ENCODE measurements around the gene TMEM256. TPM values are rescaled to one million over a fixed set of nuclear protein-coding genes. Genes with fewer than 3 reads are reported as not detected.

Gene TMEM256
- total and polyA plus RNA-seq, 2 of the 8 experiments (the other 6 are each of a cell fraction or from before 2014, with no cell fraction given): 97.0 to 350 TPM

GRCh38 chr17:7427549-7427948 is 23.7 kb upstream of the TMEM256 start:
- H2BK12ac ChIP-seq (ENCODE audit: low read depth, low read length): peak overlapping the region; percentile 6; the same call in 1 of the 2 replicates
- H3K9me3 ChIP-seq (ENCODE audit: insufficient read depth in 2 of 2, low read depth in 1 of 2, low read length in 1 of 2): no peaks in the 10 kb centered on the region
- H4K20me1 ChIP-seq (replicated peaks in 1 of 2; ENCODE audit: control insufficient read depth in 1 of 2, insufficient read depth in 2 of 2, low read length in 2 of 2): peaks cover 0 to 3% of the 10 kb centered on the region in 2 experiments
- no peak overlapping the region for H3K4me2 ChIP-seq (ENCODE audit: insufficient read depth in 1 of 2, low read depth in 2 of 2, low read length in 2 of 2)
- WGBS, 2 experiments (ENCODE audit: extremely low coverage in 1 of 2, insufficient coverage in 1 of 2, insufficient read length in 1 of 2, insufficient replicate concordance in 2 of 2, low coverage in 1 of 2, low lambda C conversion rate in 2 of 2, missing lambda C conversion rate in 1 of 2): 91% methylated on average over 7 of the region's 7 CpGs; no CpG with 5 or more reads in 1 of the 2 experiments
- no peak overlapping the region for H3K18ac ChIP-seq (ENCODE audit: extremely low read depth, low read length)
- H2AK5ac ChIP-seq (ENCODE audit: low read depth, low read length): no peak overlapping the region
- H2AFZ ChIP-seq (ENCODE audit: low read length): no peak overlapping the region
- no peak overlapping the region for H2BK5ac ChIP-seq (ENCODE audit: low read depth, low read length)
- H3K14ac ChIP-seq (ENCODE audit: insufficient read length): no peak overlapping the region
- FAIRE-seq: no peak
- H3K27me3 ChIP-seq (replicated peaks in 1 of 4; ENCODE audit: control insufficient read depth in 3 of 4, extremely low read depth in 1 of 4, insufficient read depth in 3 of 4, low read length in 3 of 4): no peaks in the 10 kb centered on the region; a peak in 1 of 7 replicates
- no peak overlapping the region for H3K4me3 ChIP-seq (ENCODE audit: extremely low read depth in 1 of 4, insufficient read depth in 2 of 4, low read depth in 3 of 4, low read length in 4 of 4)
- no peaks in the 10 kb centered on the region for H3K79me2 ChIP-seq (ENCODE audit: control insufficient read depth in 1 of 2, insufficient read depth in 2 of 2, low read length in 2 of 2)
- no peak overlapping the region for H4K91ac ChIP-seq (replicated peaks; ENCODE audit: insufficient read length, low read length)
- no peak overlapping the region for H3K9ac ChIP-seq (replicated peaks in 1 of 4; ENCODE audit: extremely low read depth in 1 of 4, low read depth in 3 of 4, low read length in 3 of 4)
- H2BK120ac ChIP-seq (replicated peaks; ENCODE audit: low read depth, low read length): no peak overlapping the region
- no peak for DNase-seq (ENCODE audit: low read depth in 1 of 2, low spot score in 2 of 2)
- H3K23me2 ChIP-seq (ENCODE audit: low read depth, low read length): no peaks in the 10 kb centered on the region
- no peaks in the 10 kb centered on the region; a peak in 1 of 7 replicates for H3K4me1 ChIP-seq (replicated peaks in 1 of 4; ENCODE audit: control insufficient read depth in 3 of 4, insufficient read depth in 4 of 4, low read length in 3 of 4)
- no peak overlapping the region for H3K23ac ChIP-seq (ENCODE audit: insufficient read length)
- H3K4ac ChIP-seq (replicated peaks; ENCODE audit: insufficient read length, low read depth, low read length): no peak overlapping the region
- no peak overlapping the region for H2BK15ac ChIP-seq (ENCODE audit: low read length)
- H2BK20ac ChIP-seq (ENCODE audit: low read length): no peak overlapping the region
- H3K56ac ChIP-seq (replicated peaks; ENCODE audit: insufficient read length, low read depth, low read length): no peak overlapping the region
- ChIA-PET POLR2A (ENCODE audit: partially characterized antibody) (interaction anchor here (0.6 to 2.0 kb wide), 6 partner anchors 11 to 66 kb away, joined by 3 to 6 read pairs (median 4); partner anchors contain the start of gene TMEM256), CTCF (ENCODE audit: partially characterized antibody) (interaction anchor here (0.7 to 3.3 kb wide), 5 partner anchors 9 to 133 kb away, joined by 3 to 17 read pairs (median 4); partner anchors contain the start of gene TMEM102)
- no peak overlapping the region for H3K27ac ChIP-seq (ENCODE audit: low read depth, low read length)
- no peaks in the 10 kb centered on the region for H3K79me1 ChIP-seq (ENCODE audit: low read depth, low read length)
- H4K5ac ChIP-seq (ENCODE audit: insufficient read length, low read depth, low read length): no peak overlapping the region
- H4K8ac ChIP-seq (ENCODE audit: extremely low read depth, insufficient read depth, low read length): no peak overlapping the region
- H3K36me3 ChIP-seq (ENCODE audit: control insufficient read depth in 2 of 4, insufficient read depth in 4 of 4, low read length in 3 of 4): no peaks in the 10 kb centered on the region
- TF ChIP-seq EGR1 (IDR thresholded peaks at IDR 0.05; ENCODE audit: borderline replicate concordance, low read depth, low read length) (no peak), RNF2 (IDR thresholded peaks at IDR 0.05; ENCODE audit: borderline replicate concordance, low read depth, low read length, missing control alignments, poor library complexity, severe bottlenecking) (no peak), RAD21 (IDR thresholded peaks at IDR 0.05 in 1 of 2, conservative IDR thresholded peaks at IDR 0.05 in 1 of 2; ENCODE audit: low read depth in 2 of 2, low read length in 2 of 2) (no peak), TAF7 (optimal IDR thresholded peaks at IDR 0.05; ENCODE audit: borderline replicate concordance, low read depth, low read length) (no peak), EP300 (IDR thresholded peaks at IDR 0.05; ENCODE audit: borderline replicate concordance in 1 of 2, low read depth in 2 of 2, low read length in 2 of 2) (no peak), POLR2A (IDR thresholded peaks at IDR 0.05; ENCODE audit: control extremely low read depth in 1 of 2, low read depth in 2 of 2, low read length in 2 of 2) (no peak), SP4 (IDR thresholded peaks at IDR 0.05; ENCODE audit: low read length) (no peak), RBBP5 (IDR thresholded peaks at IDR 0.05; ENCODE audit: borderline replicate concordance, low read depth, low read length) (no peak), ATF2 (IDR thresholded peaks at IDR 0.05; ENCODE audit: low read length) (no peak), KDM4A (IDR thresholded peaks at IDR 0.05; ENCODE audit: low read depth, low read length, severe bottlenecking) (no peak), SIN3A (conservative IDR thresholded peaks at IDR 0.05 in 1 of 2, IDR thresholded peaks at IDR 0.05 in 1 of 2; ENCODE audit: low read depth in 1 of 2, low read length in 2 of 2) (no peak)

Measured in H1 (cell line).